Adrenal gland (tissue), 12 donors: ENCODE data around the gene DYSF. TPM values are rescaled to one million over a fixed set of nuclear protein-coding genes. Genes with fewer than 3 reads are reported as not detected.

ENCODE experiments used
- DNase-seq, 7 donors: peaks; one replicate each; pipeline ENCODE4 v3.0.0-alpha.2; 2019 to 2020
- H3K27ac ChIP-seq, 5 donors: fragments of 200-600 bp; sonication (generic) in 4 of 5; 1 replicate in 3 of 5; 2 replicates in 2 of 5; pipeline versions ENCODE4 v1.5.1 to v1.8.0; 2016 to 2020; ENCODE audit warnings: mild to moderate bottlenecking in 1 of 5
- H3K27me3 ChIP-seq: fragments of 200-600 bp; 2 replicates; pipeline ENCODE4 v1.8.0; 2021
- H3K36me3 ChIP-seq, 2 donors: fragments of 200-600 bp; replicated peaks in 1 of 2; 1 replicate in 1 of 2; 2 replicates in 1 of 2; pipeline versions ENCODE4 v1.5.1 to v1.8.0; 2018 to 2022
- H3K4me1 ChIP-seq, 2 donors: fragments of 200-600 bp; replicated peaks in 1 of 2; 1 replicate in 1 of 2; 2 replicates in 1 of 2; pipeline versions ENCODE4 v1.5.1 to v1.8.0; 2018 to 2021
- H3K4me3 ChIP-seq, 4 donors: fragments of 200-600 bp; sonication (generic) in 3 of 4; one replicate each; pipeline ENCODE4 v1.5.1; 2016 to 2018
- H3K9me3 ChIP-seq, 3 donors: fragments of 200-600 bp; sonication (generic) in 1 of 3; replicated peaks in 1 of 3; 1 replicate in 2 of 3; 2 replicates in 1 of 3; pipeline versions ENCODE4 v1.5.1 to v1.8.0; 2016 to 2021
- CTCF ChIP-seq, 6 experiments: fragments of 450-650 bp in 4 of 6; fragments of 200-600 bp in 2 of 6; sonication (generic) in 1 of 6; IDR thresholded peaks; 1 replicate in 5 of 6; 2 replicates in 1 of 6; pipeline versions ENCODE4 v1.5.1 to v1.8.0; 2016 to 2021; ENCODE audit warnings: antibody characterized with exemption in 6 of 6, mild to moderate bottlenecking in 2 of 6, moderate library complexity in 1 of 6
- POLR2A ChIP-seq, 2 donors: fragments of 450-650 bp; IDR thresholded peaks; one replicate each; pipeline ENCODE4 v1.6.1; 2017; ENCODE audit warnings: antibody characterized with exemption in 2 of 2, mild to moderate bottlenecking in 2 of 2, moderate library complexity in 1 of 2
- WGBS, 4 donors: extraction: QIAGEN DNeasy Blood & Tissue Kit in 2 of 4; methylation state at CpG; one replicate each; pipeline versions ENCODE4 v1.1.5 to v1.1.7; 2013 to 2017; 5-methylcytosine and 5-hydroxymethylcytosine counted together
- intact Hi-C, 2 donors: fragments of 100-400 bp; cut with DNase I; formaldehyde crosslinking; loops; one replicate each; pipeline versions ENCODE4 v1.14.1 to v1.15.0; 2022 to 2023
- polyA plus RNA-seq, 3 donors: library from polyadenylated mRNA; stranded (reverse); fragments of 200-250 nt in 2 of 3; fragments of 350-450 nt in 1 of 3; fragmentation: Illumina TruSeq in 1 of 3; extraction: RNeasy Lipid Tissue Mini Kit (QIAGEN cat#74804) in 1 of 3; gene quantifications; one replicate each; pipeline ENCODE4 v1.2.3, GENCODE V29; 2013 to 2014
- total RNA-seq, 9 donors: library from RNA; depleted of rRNA in 4 of 9; stranded (reverse); fragments of >200 nt in 4 of 9; fragments of 120-200 nt in 1 of 9; fragmentation: NEBNext Ultra II Directional in 1 of 9; extraction: Animal tissue kit (Norgen Biotek cat#: 25700) in 1 of 9; gene quantifications; one replicate each; pipeline versions ENCODE4 v1.1.0 to v1.2.4, GENCODE V29; 2013 to 2023
- donor health status: healthy with polysubstance abuse.
- donor health status: Bipolar disorder and iron deficiency.
- donor health status: DM: yes; HTN: yes; CAD: no.
- donor health status: DM: no; HTN: no; CAD: no.
- donor health status: DM: no; HTN: no; CAD: no.
- donor health status: DM: yes; HTN: yes; CAD: no.

The DYSF gene
- total and polyA plus RNA-seq, 12 donors: 3.2 to 22.4 (median 15.3) TPM

- Histone ChIP-seq H3K27ac (no peak overlapping the region), H3K27me3 (no peaks in the 10 kb centered on the region), H3K9me3 (no peaks in the 10 kb centered on the region), H3K4me3 (no peak overlapping the region), H3K4me1 (no peaks in the 10 kb centered on the region), H3K36me3 (no peaks in the 10 kb centered on the region)
- TF ChIP-seq CTCF (IDR thresholded peaks at IDR 0.05) (no peak), POLR2A (IDR thresholded peaks at IDR 0.05) (no peak)
- WGBS, 4 donors: 70 to 78% (median 75%) methylated on average over 4 of the region's 4 CpGs
- no peak for DNase-seq
- intact Hi-C loops: no loop called here
These were observed 64.5 kb downstream of the DYSF start for GRCh38 chr2:71517851-71518250.

GRCh38 chr2:71521436-71521950 lies 68.1 kb downstream of the DYSF start:
- H3K36me3 ChIP-seq: no peaks in the 10 kb centered on the region
- no peak for DNase-seq
- no peak overlapping the region for H3K27ac ChIP-seq
- TF ChIP-seq POLR2A (IDR thresholded peaks at IDR 0.05): no peak
- no peak overlapping the region for H3K4me3 ChIP-seq
- WGBS, 4 donors: 79 to 89% (median 82%) methylated on average over 7 to 8 of the region's 8 CpGs
- intact Hi-C loops: no loop called here
- no peaks in the 10 kb centered on the region for H3K9me3 ChIP-seq
- H3K27me3 ChIP-seq: no peaks in the 10 kb centered on the region
- no peaks in the 10 kb centered on the region for H3K4me1 ChIP-seq

- no peak for TF ChIP-seq CTCF (IDR thresholded peaks at IDR 0.05)
- TF ChIP-seq POLR2A (IDR thresholded peaks at IDR 0.05): no peak
- Histone ChIP-seq H3K36me3 (no peaks in the 10 kb centered on the region), H3K4me3 (no peak overlapping the region), H3K27me3 (no peaks in the 10 kb centered on the region), H3K9me3 (no peaks in the 10 kb centered on the region), H3K27ac (no peak overlapping the region), H3K4me1 (no peaks in the 10 kb centered on the region)
- intact Hi-C loops: no loop called here
- DNase-seq: peak in 1 of 7 donors; percentile 19
- WGBS, 4 donors: 39 to 65% (median 52%) methylated on average over 6 of the region's 6 CpGs
These were observed 71.1 kb downstream of the DYSF start for GRCh38 chr2:71524476-71524875.

- Histone ChIP-seq H3K9me3 (no peaks in the 10 kb centered on the region), H3K36me3 (no peaks in the 10 kb centered on the region), H3K4me1 (no peaks in the 10 kb centered on the region), H3K27ac (no peak overlapping the region), H3K4me3 (no peak overlapping the region), H3K27me3 (no peaks in the 10 kb centered on the region)
- 86 to 90% (median 88%) methylated on average over 17 of the region's 17 CpGs for WGBS, 4 donors
- TF ChIP-seq CTCF (IDR thresholded peaks at IDR 0.05) (no peak), POLR2A (IDR thresholded peaks at IDR 0.05) (no peak)
- intact Hi-C loops: no loop called here
- DNase-seq: no peak
These were observed 72.8 kb downstream of the DYSF start for GRCh38 chr2:71526141-71526540.

- TF ChIP-seq POLR2A (IDR thresholded peaks at IDR 0.05) (no peak), CTCF (IDR thresholded peaks at IDR 0.05) (no peak)
- Histone ChIP-seq H3K4me1 (no peaks in the 10 kb centered on the region), H3K27ac (no peak overlapping the region), H3K4me3 (no peak overlapping the region), H3K27me3 (no peaks in the 10 kb centered on the region), H3K36me3 (no peaks in the 10 kb centered on the region), H3K9me3 (no peaks in the 10 kb centered on the region)
- 81 to 89% (median 85%) methylated on average over 7 to 9 of the region's 9 CpGs for WGBS, 4 donors
- no peak for DNase-seq
- intact Hi-C loops: no loop called here
These were observed 73.6 kb downstream of the DYSF start for GRCh38 chr2:71526975-71527374.
